ENCODE results near the gene SOX6. TPM values are rescaled to one million over a fixed set of nuclear protein-coding genes. Genes with fewer than 3 reads are reported as not detected.

The SOX6 gene
- polyA plus RNA-seq, 1 donor (not counting 4 experiments of a cell fraction or from before 2014, with no cell fraction given): 6.0 TPM

DNA sequence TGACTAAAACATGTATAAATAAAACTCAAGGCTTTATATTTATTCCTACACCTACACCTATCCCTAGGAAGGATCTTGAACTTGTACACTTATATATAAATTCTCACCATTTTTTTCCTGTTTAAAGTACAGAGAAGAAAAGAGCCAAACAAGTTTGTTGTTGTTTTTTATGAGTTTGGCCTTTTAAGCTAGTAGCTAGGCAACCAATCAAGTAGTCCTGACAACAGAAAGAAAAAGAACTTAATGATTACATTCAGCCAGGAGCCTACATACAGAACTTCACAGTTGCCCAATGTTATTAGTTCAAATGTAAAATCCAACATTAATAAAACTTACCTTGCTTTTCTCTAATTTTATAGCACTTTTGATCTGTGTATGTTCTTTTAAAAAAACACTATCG is 316.2 kb downstream of the SOX6 start:
- Histone ChIP-seq H3K9ac (ENCODE audit: control insufficient read depth, extremely low read depth, insufficient read depth, low read length) (no peak overlapping the region), H3K27me3 (ENCODE audit: control insufficient read depth, extremely low read depth, insufficient read depth, low read length) (no peaks in the 10 kb centered on the region), H3K79me2 (ENCODE audit: control insufficient read depth, insufficient read depth, low read length) (no peaks in the 10 kb centered on the region), H4K20me1 (ENCODE audit: control insufficient read depth, extremely low read depth, insufficient read depth, low read length) (no peaks in the 10 kb centered on the region), H3K4me3 (ENCODE audit: control insufficient read depth in 2 of 3, extremely low read depth in 1 of 3, insufficient read depth in 2 of 3, low read depth in 1 of 3, low read length in 3 of 3) (no peak overlapping the region), H3K9me3 (ENCODE audit: control insufficient read depth, low read depth, low read length) (no peaks in the 10 kb centered on the region), H3K4me1 (ENCODE audit: control insufficient read depth, extremely low read depth, insufficient read depth, low read length) (no peaks in the 10 kb centered on the region), H3K4me2 (ENCODE audit: control insufficient read depth, extremely low read depth, insufficient read depth, low read depth, low read length) (no peak overlapping the region), H2AFZ (ENCODE audit: control insufficient read depth, low read length) (no peak overlapping the region), H3K36me3 (ENCODE audit: control insufficient read depth in 2 of 2, extremely low read depth in 1 of 2, insufficient read depth in 2 of 2, low read length in 2 of 2) (no peaks in the 10 kb centered on the region), H3K9me1 (ENCODE audit: control insufficient read depth, extremely low read depth, insufficient read depth, low read length) (no peaks in the 10 kb centered on the region), H3K27ac (ENCODE audit: control insufficient read depth, insufficient read depth, low read length) (no peak overlapping the region)
- TF ChIP-seq EZH2 (IDR thresholded peaks at IDR 0.05; ENCODE audit: low read length): no peak
- TF ChIP-seq, protein P1, sequence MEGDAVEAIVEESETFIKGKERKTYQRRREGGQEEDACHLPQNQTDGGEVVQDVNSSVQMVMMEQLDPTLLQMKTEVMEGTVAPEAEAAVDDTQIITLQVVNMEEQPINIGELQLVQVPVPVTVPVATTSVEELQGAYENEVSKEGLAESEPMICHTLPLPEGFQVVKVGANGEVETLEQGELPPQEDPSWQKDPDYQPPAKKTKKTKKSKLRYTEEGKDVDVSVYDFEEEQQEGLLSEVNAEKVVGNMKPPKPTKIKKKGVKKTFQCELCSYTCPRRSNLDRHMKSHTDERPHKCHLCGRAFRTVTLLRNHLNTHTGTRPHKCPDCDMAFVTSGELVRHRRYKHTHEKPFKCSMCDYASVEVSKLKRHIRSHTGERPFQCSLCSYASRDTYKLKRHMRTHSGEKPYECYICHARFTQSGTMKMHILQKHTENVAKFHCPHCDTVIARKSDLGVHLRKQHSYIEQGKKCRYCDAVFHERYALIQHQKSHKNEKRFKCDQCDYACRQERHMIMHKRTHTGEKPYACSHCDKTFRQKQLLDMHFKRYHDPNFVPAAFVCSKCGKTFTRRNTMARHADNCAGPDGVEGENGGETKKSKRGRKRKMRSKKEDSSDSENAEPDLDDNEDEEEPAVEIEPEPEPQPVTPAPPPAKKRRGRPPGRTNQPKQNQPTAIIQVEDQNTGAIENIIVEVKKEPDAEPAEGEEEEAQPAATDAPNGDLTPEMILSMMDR (optimal IDR thresholded peaks at IDR 0.05 in 1 of 3, IDR thresholded peaks at IDR 0.05 in 1 of 3, conservative IDR thresholded peaks at IDR 0.05 in 1 of 3; ENCODE audit: extremely low read depth in 1 of 3, insufficient read depth in 2 of 3, low read length in 3 of 3): no peak
- no peak for FAIRE-seq
- DNase-seq (ENCODE audit: low read depth, low spot score): no peak
- dilution Hi-C loops (cut with MboI; ENCODE audit: extremely low pct_ligation_motif_present, low sequenced_read_pairs): no loop called here

DNA sequence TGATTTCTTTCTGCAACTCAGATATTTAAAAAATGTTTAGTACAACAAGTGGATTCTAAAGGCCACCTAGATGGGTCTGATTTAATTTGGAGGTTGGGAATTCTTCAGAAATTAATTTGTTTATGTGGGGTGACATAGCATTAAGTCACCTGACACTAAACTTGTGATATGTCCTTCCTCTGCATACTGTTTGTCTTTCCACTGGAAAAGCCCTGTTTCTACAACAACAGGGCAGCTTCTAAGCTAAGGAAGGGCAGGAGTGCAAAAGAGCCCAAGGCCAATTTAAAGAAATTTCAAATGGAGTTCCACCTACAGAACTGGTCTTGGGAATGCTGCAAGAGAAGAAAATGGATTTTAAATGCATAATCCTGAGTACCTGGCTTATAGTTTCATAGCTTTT is 319.2 kb downstream of the SOX6 start:
- Histone ChIP-seq H3K9ac (ENCODE audit: control insufficient read depth, extremely low read depth, insufficient read depth, low read length) (no peak overlapping the region), H3K4me2 (ENCODE audit: control insufficient read depth, extremely low read depth, insufficient read depth, low read depth, low read length) (no peak overlapping the region), H3K9me3 (ENCODE audit: control insufficient read depth, low read depth, low read length) (no peaks in the 10 kb centered on the region), H3K36me3 (ENCODE audit: control insufficient read depth in 2 of 2, extremely low read depth in 1 of 2, insufficient read depth in 2 of 2, low read length in 2 of 2) (no peaks in the 10 kb centered on the region), H3K9me1 (ENCODE audit: control insufficient read depth, extremely low read depth, insufficient read depth, low read length) (no peaks in the 10 kb centered on the region), H2AFZ (ENCODE audit: control insufficient read depth, low read length) (no peak overlapping the region), H4K20me1 (ENCODE audit: control insufficient read depth, extremely low read depth, insufficient read depth, low read length) (no peaks in the 10 kb centered on the region), H3K27ac (ENCODE audit: control insufficient read depth, insufficient read depth, low read length) (no peak overlapping the region), H3K4me1 (ENCODE audit: control insufficient read depth, extremely low read depth, insufficient read depth, low read length) (no peaks in the 10 kb centered on the region), H3K27me3 (ENCODE audit: control insufficient read depth, extremely low read depth, insufficient read depth, low read length) (no peaks in the 10 kb centered on the region), H3K4me3 (ENCODE audit: control insufficient read depth in 2 of 3, extremely low read depth in 1 of 3, insufficient read depth in 2 of 3, low read depth in 1 of 3, low read length in 3 of 3) (no peak overlapping the region), H3K79me2 (ENCODE audit: control insufficient read depth, insufficient read depth, low read length) (no peaks in the 10 kb centered on the region)
- DNase-seq (ENCODE audit: low read depth, low spot score) (no peak), FAIRE-seq (no peak)
- dilution Hi-C loops (cut with MboI; ENCODE audit: extremely low pct_ligation_motif_present, low sequenced_read_pairs): no loop called here
- TF ChIP-seq EZH2 (IDR thresholded peaks at IDR 0.05; ENCODE audit: low read length): no peak
- TF ChIP-seq, protein P1 (optimal IDR thresholded peaks at IDR 0.05 in 1 of 3, IDR thresholded peaks at IDR 0.05 in 1 of 3, conservative IDR thresholded peaks at IDR 0.05 in 1 of 3; ENCODE audit: extremely low read depth in 1 of 3, insufficient read depth in 2 of 3, low read length in 3 of 3): no peak

Data from keratinocyte (primary cell).